Iris pigment epithelial cell (primary cell): ENCODE data around the gene PPP6R1.

ENCODE experiments used
- DNase-seq: peaks from one replicate; pipeline ENCODE4 v3.0.0-alpha.2; 2011; ENCODE audit warnings: low read depth

The PPP6R1 gene

DNA sequence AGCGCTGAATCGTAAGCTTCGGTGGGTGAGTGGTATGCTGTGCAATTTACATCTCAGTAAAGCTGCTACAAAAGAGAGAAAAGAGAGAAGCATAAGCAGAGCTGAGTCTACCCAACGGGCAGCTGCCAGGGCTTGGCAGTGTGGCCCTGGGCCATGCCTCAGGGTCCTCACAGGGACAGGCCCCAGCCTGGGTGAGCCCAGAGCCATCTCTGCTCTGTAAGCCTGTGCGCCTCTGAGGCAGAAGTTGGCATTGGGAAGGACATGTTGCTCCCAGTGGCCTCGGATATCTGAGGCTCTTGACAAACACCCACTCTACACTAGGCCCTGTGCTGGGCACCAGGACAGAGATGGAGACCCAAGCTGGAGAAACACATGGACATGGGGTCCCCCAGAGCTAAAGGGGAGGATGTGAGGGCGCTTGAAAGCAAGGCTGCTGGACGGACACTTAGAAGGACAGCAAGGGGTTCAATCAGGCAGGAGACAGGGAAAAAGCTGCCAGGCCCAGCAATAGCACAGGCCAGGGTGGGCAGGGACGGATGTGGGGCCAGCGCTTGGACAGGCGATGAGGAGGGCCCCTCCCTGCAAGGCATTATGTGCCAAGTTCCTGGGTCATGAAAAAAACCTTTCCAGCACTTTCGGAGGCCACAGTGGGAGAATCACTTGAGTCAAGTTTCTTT is 14.7 kb downstream of the PPP6R1 start:
- DNase-seq = no peak

- no peak for DNase-seq
These were observed 16.3 kb downstream of the PPP6R1 start for GRCh38 chr19:55242517-55242916.

DNA sequence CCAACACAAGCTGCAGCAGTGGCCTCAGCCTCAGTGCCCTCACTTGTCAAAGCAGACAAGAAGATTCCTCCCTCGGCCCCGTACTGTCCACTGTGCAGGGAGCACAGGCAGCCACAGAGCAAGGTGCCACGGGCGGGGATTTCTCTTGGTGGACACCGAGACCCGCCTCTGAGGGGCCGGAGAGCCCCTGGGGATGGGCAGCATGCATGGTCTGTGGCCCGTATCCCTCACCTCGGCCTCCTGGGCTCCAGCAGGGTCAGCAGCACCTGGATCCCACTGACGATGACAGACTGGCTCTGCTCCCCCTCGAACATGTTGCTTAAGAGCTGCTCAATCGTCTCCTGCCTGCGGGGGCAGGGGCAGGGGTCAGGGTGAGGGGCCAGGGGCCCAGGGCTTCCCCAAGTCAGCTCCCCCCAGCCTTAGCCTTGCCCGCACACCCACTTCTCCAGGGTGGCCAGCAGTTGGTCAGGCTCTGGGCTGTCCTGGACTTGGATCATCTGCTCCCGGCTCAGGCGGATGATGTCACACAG is 16.8 kb downstream of the PPP6R1 start:
- DNase-seq = no peak

GRCh38 chr19:55241143-55241934 is 17.5 kb downstream of the PPP6R1 start:
- DNase-seq = no peak

DNA sequence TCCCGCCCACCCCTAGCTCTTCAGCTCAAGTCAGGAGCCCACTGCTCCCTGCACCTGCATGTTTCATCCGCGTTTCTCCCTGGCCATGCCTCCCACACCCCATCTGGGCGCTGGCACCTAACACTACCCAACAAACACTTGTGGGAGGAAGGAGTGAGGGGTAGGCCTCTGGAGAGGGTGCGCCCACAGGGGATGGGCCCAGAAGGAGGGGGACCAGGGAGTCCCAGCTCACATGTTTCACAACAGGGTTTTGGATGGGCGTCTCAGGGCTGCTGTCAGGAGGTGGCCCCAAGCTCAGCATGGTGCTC is 18.1 kb downstream of the PPP6R1 start:
- DNase-seq = no peak

- no peak for DNase-seq
These were observed 19.8 kb downstream of the PPP6R1 start for GRCh38 chr19:55239004-55239403.

DNA sequence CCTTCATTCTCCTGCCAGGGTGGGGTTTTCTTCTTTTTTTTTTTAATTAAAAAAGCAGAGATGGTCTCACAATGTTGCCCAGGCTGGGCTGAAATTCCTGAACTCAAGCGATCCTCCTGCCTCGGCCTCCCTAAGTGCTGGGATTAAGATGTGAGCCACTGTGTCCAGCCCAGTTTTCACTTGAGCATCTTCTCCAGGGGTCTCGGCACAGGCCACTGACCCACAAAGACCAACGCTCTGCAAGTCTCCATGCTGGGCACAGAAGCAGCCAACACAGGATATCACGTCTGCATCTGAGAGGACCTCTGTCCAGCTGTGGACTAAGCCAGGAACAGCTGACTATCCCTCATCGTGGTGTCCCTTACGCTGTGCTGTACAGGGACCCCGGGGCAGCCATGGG is 20.8 kb downstream of the PPP6R1 start:
- no peak for DNase-seq

DNA sequence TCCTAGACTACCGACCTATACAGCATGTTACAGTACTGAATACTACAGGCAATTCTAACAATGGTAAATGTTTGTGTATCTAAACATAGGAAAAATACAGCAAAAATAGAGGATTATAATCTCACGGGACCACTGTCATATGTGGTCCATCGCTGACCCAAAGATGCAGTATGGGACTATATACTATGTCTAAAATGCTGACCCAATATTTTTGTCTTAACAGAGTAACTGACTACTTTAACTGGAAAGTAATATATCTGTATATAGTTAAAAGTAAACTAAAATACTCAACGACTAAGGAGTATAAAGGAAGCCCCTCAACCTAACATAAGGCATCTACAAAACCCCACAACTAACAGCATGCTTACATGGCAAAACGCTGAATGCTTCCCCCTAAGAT is 25.8 kb downstream of the PPP6R1 start:
- no peak for DNase-seq

DNA sequence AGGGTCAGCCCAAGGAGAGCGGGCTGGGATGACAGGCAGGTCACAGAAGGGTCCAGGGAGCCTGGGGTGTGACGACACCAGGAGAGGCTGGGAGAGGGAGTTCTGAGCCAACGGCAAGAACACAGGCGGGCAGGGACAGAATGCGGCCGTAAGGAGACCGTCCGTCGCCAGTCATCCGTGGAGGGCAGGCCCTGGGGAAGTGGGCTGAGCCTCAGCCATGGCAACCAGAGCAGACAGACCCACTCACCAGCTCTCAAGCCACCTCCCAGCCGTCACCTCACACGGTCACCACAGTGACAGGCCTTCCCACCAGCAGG is 26.6 kb downstream of the PPP6R1 start:
- DNase-seq = no peak

- DNase-seq = no peak
These were observed 27.2 kb downstream of the PPP6R1 start for GRCh38 chr19:55231391-55232285.

- DNase-seq = no peak
These were observed 28.0 kb downstream of the PPP6R1 start for GRCh38 chr19:55230780-55231179.

DNA sequence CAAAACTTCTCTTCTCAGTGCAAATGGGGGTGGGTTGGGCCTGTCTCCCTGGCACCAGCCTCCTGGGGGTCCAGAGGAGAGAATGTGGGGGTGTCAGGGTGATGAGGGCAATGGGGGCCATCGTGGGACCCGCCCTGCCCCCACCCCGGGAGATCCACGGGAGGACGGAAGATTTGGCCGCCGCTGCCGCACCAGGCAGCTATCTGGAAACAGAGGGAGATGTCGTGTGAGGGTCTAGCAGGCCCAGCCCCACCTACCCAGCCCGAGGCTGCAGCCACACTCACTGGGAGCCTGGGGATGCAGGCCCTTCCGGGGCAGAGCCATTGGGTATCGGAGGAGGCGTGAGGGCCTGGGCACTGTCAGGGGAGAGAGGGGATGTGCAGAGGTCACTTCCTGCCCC is 28.5 kb downstream of the PPP6R1 start:
- no peak for DNase-seq

DNA sequence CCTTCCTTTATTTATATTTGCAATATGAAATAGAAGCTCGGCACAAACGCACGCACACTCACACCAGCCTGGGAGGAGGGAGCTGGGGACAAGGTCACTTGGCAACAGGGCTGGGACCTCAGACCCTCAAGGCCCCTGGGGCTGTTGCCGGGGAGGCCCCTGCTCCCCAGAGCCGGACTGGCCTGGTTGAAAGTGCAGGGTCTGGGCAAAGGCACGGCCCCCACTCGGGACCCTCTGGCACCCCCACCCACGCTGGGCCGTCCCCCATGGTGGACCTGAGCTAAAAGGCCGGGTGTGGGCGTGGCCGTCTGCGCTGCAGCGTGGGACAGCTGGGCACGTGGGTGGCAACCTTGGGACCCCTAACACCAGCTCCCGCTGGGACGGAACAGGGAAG is 29.0 kb downstream of the PPP6R1 start:
- DNase-seq = no peak

- no peak for DNase-seq
These were observed 29.6 kb downstream of the PPP6R1 start for GRCh38 chr19:55229145-55229788.

GRCh38 chr19:55228403-55229031 is 30.3 kb downstream of the PPP6R1 start, which contains the start of gene TMEM86B:
TMEM86B (minus strand) TSS chr19:55228763; CDS start chr19:55228741, 22 bp downstream.
- DNase-seq = no peak

- no peak for DNase-seq
These were observed 30.8 kb downstream of the PPP6R1 start for GRCh38 chr19:55228015-55228391.

- no peak for DNase-seq
These were observed 31.4 kb downstream of the PPP6R1 start for GRCh38 chr19:55227241-55228014.

DNA sequence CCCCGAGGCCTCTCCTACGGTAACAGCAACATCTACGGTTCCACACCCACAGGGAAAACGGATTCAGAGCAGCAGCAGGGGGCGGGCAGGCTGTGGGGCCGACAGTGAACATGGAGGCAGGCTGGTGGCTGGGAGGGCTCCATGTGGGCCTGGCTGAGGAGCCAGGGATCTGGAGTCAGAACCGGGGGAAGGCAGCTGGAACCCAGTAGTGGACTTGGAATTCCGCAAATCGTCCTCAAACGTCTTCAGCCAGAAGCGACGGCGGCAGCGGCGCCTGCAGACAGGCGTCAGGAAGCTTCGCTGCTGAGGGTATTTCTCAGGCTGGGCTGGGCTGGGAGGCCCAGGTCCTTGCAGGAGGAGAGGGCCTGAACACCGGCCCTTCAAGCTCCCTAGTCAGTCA is 32.0 kb downstream of the PPP6R1 start:
- no peak for DNase-seq

DNA sequence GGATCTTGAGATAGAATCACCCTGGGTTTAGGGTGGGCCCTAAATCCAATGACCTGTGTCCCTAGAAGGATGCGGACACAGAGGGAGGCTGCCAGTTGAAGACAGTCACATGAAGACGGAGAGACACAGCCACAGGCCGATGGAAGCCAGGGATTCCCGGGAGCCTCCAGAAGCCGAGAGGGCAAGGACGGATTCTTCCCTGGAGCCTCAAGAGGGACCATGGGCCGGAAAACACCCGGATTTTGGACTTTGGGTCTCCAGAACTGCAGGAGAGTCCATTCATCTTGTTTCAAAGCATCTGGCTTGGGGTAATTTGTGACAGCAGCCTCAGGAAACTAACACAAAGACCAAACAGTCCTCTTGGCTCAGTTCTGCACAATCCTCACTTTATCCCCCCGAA is 32.5 kb downstream of the PPP6R1 start:
- DNase-seq = no peak

DNA sequence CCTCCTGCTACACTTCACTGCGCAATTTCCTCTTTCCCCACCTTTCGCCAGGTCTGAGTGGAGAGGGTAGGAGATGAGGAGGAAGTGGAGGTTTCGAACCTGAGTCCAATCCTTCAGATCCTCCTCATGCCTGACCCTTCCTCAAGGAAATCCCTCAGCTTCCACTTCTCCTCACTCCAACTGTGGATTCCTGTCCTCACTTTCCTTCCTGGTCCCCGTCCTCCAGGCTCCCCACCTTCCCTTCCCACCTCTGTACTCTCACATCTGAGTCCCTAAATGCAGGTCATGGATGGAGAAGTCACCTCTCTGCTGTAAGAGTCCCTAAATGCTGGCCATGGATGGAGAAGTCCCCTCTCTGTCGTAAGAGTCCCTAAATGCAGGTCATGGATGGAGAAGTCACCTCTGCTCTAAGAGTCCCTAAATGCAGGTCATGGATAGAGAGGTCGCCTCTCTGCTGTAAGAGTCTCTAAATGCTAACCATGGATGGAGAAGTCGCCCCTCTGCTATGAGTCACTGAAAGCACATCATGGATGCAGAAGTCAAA is 33.3 kb downstream of the PPP6R1 start:
- no peak for DNase-seq
